ENCODE results near the gene ZNF333.
"Not testable (repeated sequence)": the region's sequence is repeated elsewhere in the genome, so short reads cannot be mapped to it uniquely, and the experiment has no call there.

Gene ZNF333

DNA sequence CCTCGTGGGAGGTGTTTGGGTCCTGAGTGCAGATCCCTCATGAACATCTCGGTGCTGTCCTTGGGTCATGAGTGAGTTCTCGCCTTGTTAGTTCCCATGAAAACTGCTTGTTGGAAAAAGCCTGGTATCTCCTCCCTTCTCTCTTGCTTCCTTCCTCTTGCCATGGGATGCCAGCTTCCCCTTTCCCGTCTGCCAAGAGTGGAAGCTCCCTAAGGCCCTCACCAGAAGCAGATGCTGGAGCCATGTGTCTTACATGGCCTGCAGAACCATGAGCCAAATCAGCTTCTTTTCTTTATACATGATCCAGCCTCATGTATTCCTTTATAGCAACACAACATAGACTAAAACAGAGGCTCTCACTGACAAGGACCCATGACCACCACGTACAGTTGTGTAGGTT lies 80.3 kb downstream of the ZNF333 start:
- no peak for DNase-seq

DNA sequence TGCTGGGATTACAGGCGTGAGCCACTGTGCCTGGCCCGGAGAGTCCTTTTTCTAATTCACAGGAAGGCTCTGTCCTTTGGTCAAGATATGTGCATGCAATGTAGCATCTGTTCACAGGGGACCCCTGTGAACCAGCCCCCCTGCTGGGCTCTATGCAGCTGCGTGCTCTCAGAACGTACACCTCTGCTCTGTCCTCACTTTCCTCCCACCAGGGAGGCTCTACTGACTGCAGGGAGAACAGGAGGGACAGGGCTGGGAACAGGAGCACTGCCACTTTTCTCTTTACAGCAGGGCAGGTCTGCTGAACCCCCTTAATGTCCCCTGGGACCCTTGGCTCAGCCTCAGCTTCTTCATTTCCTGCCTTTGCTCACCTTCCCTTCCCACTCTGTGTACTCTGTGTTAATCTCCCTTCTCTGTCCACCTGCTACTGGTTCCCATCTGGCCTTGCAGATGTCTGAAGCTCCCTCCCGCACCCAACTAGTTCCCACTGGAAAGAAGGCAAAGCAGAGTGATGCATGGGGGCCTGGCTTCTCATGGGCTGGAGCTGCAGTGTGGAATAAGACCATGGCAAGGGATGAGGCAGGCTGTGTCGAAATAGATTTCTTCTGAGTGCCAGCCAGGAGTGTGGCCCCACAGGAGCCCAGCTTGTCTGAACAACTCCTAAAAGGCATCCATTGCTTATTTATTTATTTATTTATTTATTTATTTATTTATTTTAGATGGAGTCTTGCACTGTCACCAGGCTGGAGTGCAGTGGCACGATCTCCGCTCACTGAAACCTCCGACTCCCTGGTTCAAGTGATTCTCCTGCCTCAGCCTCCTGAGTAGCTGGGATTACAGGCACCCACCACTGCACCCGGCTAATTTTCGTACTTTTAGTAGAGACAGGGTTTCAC lies 81.3 kb downstream of the ZNF333 start:
- DNase-seq: no peak

DNA sequence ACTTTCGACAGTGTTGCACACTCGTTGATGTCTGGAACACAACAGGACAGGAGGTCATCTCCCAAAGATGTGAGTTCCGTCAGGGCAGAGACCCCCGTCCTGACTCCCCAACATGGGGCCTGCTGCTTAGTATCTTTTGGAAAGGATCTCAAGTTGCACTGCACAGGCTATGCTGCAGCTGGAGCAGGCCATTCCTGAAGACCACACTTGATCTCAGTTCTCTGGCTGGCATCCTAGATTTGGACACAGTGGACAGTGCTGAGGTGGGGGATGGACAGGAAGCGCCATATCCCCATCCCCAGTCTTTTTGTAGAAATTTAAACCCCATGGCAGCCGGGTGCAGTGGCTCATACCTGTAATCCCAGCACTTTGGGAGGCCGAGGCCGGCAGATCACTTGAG lies 82.6 kb downstream of the ZNF333 start:
- no peak for DNase-seq

- no peak for DNase-seq
Measured at GRCh38 chr19:14772995-14773394, 83.1 kb downstream of the ZNF333 start.

DNA sequence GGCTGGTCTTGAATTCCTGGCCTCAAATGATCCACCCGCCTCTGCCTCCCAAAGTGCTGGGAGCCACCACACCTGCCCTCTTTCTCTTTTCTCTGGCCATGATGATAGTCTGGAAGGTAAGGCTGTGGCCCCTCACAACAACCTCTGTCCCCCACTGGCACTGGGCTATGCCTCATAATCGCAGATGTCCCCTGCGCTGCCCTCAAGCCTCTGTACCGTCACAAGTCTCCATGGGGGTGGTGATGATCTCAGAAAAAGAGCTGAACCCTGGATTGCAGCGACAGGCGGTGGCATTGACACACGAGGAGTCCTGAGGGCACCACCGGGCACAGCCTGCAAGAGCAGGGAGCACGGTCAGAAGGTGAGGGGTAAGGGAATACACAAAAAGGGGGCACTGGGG lies 83.9 kb downstream of the ZNF333 start:
- DNase-seq: not testable (repeated sequence)

- DNase-seq: no peak
Measured at GRCh38 chr19:14774373-14774772, 84.5 kb downstream of the ZNF333 start.

- DNase-seq: not testable (repeated sequence)
Measured at GRCh38 chr19:14775326-14775725, 85.5 kb downstream of the ZNF333 start.

DNA sequence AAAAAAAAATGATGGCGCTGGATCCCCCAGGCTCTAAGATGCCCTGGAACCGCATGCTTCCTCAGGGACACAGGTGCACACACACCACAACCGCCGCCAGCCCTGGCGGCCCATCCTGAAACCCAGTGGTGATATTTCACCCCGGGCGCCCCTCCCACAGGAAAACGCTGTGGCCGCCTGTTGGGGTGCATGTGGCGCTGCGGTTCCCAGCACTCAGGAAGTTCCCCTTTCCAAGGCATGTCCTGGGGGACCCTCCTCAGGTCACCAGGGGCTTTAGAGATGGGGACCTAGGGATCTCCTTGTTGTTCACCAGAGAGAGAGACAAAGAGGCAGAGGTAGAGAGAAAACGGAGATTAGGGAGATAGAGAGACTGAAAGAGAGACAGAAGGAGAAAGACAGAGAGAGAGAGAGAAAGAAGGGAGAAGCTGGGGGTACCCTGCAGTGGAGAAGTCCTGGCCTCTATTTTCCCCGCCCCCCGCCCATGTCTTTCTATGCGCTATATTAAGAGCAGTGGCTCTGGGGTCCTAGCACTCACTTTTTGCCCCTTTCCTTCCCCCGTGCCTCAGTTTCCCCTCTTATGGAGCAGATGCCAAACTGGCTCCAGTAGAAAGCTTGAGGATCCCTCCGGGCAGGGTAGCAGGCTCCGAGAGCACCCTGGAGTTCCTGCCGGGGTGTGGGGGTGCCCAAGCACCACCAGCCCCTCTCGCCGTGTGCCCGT lies 86.2 kb downstream of the ZNF333 start:
- DNase-seq: no peak

DNA sequence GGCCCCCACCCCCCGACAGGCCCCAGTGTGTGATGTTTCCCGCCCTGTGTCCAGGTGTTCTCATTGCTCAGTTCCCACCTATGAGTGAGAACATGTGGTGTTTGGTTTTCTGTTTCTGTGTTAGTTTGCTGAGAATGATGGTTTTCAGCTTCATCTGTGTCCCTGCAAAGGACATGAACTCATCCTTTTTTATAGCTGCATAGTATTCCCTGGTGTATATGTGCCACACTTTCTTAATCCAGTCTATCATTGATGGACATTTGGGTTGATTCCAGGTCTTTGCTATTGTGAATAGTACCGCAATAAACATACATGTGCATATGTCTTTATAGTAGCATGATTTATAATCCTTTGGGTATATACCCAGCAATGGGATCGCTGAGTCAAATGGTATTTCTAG lies 87.8 kb downstream of the ZNF333 start:
- DNase-seq: not testable (repeated sequence)

- DNase-seq: not testable (repeated sequence)
Measured at GRCh38 chr19:14778110-14778845, 88.4 kb downstream of the ZNF333 start, which contains the start of gene ADGRE2. ADGRE2 (minus strand) TSS chr19:14778560; CDS start chr19:14776756, 1,804 bp downstream.

- no peak for DNase-seq
Measured at GRCh38 chr19:14779151-14779550, 89.3 kb downstream of the ZNF333 start.

GRCh38 chr19:14780622-14781225 lies 90.9 kb downstream of the ZNF333 start:
- DNase-seq: not testable (repeated sequence)

DNA sequence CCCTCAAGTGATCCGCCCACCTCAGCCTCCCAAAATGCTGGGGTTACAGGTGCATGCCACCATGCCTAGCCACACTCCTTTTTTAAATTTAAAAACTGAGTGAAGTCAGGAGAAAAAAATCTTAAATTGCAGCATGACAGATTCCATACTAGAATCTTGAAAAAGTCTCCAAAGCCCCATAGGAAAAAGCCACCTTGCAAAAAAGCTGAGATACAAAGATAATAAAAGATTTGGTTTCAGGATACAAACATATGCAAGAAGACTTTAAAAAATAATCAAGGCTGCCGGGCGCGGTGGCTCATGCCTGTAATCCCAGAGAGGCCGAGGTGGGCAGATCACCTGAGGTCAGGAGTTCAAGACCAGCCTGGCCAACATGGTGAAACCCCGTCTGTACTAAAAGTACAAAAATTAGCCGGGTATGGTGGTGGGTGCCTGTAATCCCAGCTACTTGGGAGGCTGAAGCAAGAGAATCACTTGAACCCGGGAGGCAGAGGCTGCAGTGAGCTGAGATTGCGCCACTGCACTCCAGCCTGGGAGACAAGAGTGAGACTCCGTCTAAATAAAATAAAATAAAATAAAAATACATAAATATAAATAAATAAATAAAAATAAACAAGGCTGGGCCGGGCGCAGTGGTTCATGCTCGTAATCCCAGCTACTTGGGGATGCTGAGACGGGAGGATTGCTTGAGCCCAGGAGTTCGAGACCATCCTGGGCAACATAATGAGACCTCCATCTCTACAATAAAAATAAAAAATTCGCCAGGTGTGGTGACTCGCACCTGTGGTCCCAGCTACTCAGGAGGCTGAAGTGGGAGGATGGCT lies 92.1 kb downstream of the ZNF333 start:
- DNase-seq: not testable (repeated sequence)

- no peak for DNase-seq
Measured at GRCh38 chr19:14782626-14783409, 93.0 kb downstream of the ZNF333 start.

Data from stimulated activated CD4-positive, alpha-beta T cell treated with anti-CD3 and anti-CD28 coated beads, Interleukin-2, amount 100 ng/mL, for 48 hours (primary cell).